ENCODE results near the gene ONECUT1.

DNA sequence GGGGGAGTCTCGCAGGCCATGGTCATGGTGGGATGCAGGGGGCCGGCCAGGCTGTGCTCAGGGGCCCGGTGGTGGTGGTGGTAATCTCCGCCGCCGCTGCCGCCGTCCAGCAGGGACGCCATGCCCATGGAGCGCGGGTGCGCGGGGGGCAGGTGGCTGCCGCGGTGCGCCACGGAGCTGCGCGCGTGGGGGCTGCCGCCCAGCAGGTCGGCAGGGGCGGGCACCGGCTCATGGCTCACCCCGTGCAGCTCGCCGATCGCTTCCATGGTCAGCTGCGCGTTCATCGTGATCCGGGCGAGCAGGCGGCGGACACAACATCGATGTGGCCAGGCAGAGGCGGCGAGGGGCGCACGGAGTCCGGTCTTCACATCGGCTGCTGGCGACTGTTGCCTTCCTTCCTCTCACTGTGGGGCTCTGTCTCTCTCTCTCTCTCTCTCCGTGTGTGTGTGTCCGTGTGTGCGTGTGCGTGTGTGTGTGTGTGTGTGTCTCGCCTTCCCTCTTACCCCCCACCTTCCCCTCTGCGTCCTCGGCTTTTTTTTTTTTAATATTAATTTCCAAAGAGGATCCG, 451 bp downstream of the ONECUT1 start:
- TF ChIP-seq, protein P1, sequence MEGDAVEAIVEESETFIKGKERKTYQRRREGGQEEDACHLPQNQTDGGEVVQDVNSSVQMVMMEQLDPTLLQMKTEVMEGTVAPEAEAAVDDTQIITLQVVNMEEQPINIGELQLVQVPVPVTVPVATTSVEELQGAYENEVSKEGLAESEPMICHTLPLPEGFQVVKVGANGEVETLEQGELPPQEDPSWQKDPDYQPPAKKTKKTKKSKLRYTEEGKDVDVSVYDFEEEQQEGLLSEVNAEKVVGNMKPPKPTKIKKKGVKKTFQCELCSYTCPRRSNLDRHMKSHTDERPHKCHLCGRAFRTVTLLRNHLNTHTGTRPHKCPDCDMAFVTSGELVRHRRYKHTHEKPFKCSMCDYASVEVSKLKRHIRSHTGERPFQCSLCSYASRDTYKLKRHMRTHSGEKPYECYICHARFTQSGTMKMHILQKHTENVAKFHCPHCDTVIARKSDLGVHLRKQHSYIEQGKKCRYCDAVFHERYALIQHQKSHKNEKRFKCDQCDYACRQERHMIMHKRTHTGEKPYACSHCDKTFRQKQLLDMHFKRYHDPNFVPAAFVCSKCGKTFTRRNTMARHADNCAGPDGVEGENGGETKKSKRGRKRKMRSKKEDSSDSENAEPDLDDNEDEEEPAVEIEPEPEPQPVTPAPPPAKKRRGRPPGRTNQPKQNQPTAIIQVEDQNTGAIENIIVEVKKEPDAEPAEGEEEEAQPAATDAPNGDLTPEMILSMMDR (IDR thresholded peaks at IDR 0.05): no peak
- TF ChIP-seq POLR2A (IDR thresholded peaks at IDR 0.05): no peak

Measured in thyroid gland (tissue), 4 donors.